NCI-H446 treated with DMSO at 0.1 percent for 48 hours (cell line): ENCODE results near the gene GPX2.

Experiments used
- DNase-seq: peaks from one replicate; lab custom pipeline; 2025; lab: John Stamatoyannopoulos, UW

Gene GPX2

DNA sequence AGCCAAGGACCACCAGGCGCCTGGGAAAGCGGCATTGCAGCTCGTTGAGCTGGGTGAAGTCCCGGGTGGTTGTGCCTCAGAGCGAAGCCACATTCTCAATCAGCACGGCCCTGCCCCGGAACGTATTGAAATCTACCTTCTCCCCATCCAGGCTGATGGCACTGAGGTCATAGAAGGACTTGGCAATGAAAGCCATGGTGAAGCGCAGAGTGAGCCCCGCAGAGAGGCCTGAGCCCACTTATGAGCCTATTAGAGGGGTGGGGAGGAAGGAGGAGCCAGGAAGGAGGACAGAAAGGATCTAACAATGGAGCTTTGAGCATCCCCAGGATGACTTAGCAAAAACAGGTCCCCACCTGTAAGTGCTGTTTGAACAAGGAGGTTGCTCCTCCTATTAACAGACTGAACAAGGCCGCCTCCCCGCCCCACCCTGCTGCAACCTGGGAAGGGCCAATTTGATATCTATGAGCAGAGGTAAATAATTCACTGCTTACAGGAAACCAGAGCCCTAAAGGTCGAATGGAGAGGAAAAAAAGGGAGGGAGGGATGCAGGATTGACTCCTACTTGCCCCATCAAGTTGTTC lies at the start of gene GPX2:
GPX2 (minus strand) TSS at position 215 of the 581 bp plus-strand sequence; CDS start at position 196, 19 bp downstream.
- no peak for DNase-seq

DNA sequence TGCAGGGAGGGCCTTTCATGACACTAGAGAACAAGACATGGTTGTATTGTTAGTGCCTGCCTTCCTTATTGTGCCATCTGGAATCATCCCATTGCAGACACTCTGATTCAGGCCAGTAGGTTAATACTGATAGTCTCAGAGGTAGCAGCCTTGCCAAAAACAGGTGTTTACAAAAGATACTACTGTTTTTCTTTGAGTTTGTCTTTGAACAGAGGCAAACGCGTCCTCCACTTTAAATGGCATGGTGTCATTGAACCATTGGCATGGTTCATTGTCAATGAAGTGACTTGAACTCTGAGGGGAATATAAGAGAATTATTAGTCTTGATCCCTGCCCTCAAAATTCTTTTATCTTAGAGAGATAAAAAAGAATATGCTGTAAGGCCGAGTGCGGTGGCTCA lies 48.4 kb upstream of the GPX2 start:
- no peak for DNase-seq

DNA sequence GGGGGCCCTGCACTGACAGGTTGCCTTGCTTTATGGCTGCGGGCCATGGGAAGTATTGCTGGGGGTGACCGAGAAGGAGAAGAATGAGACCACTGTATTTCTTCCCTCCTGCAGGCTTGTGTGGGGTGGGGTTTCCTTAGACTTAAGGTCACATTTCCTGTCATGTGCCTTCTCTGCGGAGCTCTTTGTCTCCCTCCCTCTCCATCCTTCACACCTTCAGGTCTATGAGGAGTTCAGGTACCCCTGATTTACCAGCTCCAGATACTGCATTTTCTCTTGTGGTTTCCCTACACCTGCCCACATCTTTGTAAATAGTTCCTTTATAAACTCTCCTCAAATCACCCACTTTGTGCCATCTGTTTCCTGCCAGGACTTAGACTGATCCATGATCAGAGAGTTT lies 47.8 kb upstream of the GPX2 start:
- no peak for DNase-seq

DNA sequence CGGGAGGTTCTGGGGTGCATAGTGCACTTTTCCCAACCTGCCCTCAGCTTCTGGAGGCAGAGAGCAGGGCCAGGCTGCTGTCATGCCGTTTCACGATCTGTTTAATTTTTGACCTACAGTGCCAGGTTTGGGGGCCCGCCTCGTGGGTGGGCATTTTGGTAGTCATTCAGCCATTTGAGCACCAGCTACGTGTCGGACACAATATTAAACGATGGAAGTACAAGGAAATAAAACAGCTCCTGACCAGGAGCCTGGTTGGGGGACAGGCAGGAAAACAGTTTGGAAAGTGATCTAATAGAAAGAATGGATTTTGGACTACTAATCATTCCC lies 44.9 kb upstream of the GPX2 start:
- DNase-seq: no peak

DNA sequence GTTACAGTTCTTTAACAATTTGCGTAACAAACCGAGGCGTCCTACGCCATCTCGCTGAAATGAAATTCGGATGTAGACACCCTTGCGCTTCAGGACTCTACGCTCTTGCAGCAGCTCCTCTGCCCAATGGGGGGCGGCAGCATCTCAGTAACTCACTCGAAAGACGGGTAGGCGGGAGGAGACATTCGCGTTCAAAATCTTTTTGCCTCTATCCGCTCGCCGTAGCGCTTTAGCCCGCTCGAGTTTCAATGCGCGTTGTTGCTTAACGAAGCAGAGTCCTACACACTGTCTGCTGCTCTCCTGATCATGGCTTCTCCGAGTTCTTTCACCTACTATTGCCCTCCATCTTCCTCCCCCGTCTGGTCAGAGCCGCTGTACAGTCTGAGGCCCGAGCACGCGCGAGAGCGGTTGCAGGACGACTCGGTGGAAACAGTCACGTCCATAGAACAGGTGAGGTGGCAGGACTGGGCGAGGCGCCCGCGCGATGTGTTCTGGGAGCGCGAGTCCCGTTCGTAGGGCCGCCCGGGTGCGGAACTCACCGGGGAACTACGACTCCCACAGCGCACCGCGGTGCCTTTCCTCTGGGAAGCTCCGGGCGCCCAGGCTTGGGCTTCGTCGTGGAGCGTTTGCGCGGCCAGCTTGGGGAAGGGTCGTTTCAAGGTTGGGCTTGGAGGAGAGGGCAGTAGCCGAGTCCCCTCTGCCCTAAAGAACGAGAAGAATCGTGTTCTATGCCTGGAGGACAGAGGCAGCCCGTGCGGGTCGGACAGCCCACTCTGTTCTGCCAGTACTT lies 44.3 kb upstream of the GPX2 start, which contains the start of gene FNTB:
FNTB (plus strand) TSS at position 248 of the 790 bp plus-strand sequence; CDS start at position 307, 59 bp downstream.
- DNase-seq: peak; percentile 96

DNA sequence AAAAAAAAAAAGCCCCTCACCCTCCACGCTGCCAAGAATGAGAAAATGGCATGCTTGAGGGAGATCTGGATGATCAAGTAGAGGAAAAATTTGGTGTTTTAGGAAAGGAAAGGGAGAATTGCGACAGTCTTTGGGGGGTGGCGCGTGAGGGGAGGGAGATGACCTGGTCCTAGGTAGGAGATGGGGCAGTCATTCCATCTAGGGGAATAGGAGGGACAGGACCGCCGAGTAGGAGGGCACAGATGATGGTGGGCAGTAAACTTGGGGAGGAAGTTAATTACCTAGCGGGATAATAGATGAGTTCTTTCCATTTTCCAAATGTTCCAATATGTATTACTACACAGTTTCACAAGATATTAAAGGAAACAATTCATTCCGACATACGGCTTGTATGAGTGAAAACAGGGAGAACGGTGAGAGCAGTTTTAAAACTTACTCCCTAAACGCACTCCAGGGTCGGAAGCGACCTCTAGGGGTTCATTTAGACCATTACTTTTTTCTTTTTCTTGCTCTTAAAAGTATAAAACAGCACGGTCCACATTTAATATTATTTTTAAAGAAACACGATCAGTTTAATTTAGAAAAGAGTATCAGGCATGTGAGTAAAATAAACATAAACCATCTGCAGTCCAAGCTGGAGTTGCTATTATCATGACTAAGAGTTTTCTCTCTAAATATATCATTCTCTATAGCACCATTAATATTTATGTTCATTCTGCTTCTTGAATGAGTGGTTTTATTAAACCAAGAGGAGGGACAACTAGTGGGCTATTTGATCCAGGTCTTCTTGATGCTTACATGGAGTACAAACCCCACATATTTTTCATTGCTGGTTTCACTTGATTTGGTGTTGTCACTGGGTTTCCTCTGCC lies 41.1 kb upstream of the GPX2 start:
- DNase-seq: peak; percentile 15

DNA sequence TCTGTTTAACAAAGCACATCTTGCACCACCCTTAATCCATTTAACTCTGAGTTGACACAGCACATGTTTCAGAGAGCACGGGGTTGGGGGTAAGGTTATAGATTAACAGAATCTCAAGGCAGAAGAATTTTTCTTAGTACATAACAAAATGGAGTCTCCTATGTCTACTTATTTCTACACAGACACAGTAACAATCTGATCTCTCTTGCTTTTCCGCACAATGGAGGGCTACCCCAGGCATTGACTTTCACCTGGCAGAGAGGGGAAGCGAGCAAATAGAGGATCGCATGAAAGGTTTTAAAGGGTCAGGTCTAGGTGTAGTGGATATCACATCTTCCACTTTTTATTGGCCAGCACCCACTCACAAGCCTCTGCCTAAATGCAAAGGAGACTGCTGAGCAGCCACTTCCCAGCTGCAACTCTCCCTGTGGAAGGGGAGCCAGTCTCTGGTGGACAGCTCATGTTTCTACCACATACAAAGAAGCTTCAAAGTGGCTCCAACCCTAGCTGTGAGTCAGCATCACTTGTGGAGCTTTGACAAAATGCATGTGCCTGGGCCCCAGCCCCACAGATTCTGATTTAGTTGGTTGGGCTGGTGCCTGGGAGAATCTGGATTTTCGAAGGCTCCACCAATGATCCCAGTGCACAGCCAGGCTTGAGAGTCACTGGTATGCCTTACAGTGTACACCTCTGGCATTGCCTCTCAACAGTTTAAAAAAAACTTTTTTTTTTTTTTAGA lies 37.0 kb upstream of the GPX2 start:
- no peak for DNase-seq

DNA sequence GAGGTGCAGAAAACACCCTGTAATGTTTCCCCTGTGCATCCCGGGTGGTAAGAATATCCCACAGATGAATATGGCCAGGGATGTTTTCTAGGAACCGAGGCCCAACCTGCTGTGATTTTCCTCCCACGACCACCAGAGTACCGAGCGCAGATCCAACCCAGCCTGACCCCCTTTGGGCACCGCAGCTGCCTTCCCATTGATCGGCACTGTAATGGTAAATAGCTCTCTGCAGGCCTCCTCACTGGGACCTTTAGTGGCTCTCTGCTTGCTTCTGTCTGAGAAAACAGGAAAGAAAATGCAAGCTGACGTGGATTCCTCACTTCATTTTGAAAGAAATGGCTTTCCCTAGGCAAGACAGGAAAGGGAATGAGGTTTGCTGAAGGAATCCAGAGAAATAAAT lies 32.0 kb upstream of the GPX2 start:
- DNase-seq: no peak

DNA sequence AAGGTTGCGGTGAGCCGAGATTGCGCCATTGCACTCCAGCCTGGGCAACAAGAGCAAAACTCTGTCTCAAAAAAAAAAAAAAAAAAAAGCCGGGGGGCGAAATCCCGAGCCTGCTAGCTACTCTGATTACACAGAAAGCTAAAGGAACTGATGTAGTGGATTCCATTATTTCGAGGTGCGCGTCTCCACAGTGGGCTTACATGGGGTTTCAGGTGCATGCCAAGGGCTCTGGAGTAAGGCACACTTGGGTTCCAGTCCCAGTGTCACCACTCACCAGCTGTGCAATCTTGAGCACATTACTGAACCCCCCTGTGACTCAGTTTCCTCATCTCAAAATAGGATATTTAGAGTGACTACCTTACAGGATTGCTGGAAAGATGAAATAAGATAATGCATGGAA lies 31.3 kb upstream of the GPX2 start:
- no peak for DNase-seq

DNA sequence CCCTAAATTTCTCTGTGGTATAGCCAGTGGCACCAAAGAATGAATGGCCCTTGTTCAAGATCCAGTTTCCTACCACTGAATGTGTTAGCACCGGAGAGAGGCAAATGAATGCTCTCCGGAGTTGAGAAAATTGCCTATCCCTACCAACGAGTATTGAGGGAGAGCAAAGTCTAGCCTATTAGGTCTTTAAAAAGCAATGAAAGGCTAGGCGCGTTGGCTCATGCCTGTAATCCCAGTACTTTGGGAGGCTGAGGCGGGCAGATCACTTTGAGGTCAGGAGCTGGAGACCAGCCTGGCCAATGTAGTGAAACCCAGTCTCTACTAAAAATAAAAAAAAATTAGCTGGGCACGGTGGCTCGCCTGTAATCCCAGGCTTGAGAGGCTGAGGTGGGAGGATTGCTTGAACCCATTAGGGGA lies 30.5 kb upstream of the GPX2 start:
- DNase-seq: no peak

DNA sequence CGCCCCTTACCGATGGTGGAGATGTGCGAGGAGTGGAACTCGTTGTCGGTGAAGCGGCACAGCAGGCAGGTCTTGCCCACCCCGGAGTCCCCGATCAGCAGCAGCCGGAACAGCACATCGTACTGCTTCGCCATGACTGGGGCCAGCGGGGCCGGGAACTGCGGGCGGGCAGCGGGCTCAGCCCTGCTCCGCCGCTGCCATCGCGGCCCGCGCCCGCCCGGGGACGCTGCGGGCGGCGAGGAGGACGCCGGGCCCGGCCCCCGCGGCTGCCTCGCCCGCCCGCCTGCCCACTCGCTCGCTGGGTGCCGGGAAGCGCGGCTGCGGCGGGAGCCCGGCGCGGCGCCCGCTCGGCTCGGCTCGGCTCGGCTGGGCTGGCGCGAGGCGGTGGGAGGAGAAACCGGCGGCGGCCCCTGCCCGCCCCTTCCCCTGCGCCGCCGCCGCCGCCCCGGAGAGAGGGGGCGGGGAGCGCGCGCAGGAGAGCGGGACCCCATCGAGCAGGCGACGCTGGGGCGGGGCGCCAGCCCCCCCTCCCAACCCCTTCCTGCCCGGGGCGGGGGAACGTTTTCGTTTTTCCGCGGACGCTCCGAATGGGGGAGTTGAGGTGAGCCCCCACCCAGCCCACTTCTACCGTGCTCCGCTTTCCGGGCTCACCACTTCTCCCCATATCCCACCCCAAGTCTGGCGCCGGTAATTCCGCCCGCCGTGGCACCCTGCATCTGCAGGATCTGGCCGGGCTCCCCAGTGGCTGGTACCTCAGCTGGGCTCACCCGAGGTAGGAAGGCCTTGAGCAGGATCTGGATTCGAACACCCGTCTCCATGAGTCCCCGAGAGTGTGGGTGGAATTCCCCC lies 29.6 kb upstream of the GPX2 start, which contains the start of gene RAB15:
RAB15 (minus strand) TSS at position 394 of the 849 bp plus-strand sequence; CDS start at position 134, 260 bp downstream.
- DNase-seq: no peak

DNA sequence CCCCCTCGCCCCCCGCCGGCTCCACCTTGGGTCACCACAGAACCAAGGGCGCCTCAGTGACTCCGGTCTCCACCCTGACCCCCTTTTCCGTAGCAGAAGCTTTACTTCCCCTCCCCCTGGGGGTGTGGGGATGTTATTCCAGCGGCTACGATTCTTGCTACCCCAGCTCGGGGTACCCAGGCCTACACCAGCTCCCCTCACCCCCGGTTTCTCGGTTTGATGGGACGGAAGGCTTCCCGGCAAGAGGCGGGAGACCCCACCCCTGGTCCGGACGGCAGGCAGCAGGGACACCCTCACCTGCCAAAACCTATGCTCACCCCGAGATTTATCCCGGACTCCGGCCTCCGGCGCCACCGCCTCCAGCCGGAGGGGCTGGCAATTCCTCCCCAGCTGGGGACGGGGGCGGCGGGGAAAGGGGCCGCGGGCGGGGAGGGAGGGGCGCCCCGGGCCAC lies 29.0 kb upstream of the GPX2 start:
- no peak for DNase-seq

DNA sequence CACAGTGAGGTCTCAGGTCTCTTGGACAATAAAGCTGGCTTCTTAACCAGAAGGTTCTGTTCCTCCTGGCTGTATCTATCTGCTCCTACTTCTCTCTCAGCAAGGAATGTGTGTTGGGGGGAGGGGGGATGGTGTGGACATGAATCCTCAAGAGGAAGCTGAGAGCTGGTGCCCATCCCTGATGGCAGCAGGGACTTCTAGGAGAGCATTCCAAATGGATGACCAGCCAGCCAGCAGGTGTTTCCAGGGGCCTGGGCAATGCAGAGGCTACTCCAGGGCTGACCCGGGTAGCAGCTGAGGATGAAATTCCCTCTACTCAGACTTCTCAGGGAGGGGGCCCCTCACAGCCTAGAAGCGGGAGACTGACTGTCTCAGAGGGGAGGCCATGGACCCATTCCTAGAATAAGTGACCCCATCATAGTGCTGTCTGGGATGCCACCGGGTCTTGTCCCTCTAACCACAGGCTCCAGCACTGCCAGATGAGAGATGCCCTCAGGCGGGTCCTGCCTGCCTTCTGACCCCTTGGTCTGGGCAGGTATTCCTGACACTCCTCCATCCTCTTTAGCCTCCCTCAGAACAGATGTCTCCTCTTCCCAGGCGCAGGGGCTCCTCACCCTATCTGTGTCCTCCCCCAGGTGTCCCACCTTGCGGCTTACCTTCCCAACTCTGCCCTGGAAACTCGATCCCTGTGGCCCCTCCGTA lies 28.4 kb upstream of the GPX2 start:
- no peak for DNase-seq

DNA sequence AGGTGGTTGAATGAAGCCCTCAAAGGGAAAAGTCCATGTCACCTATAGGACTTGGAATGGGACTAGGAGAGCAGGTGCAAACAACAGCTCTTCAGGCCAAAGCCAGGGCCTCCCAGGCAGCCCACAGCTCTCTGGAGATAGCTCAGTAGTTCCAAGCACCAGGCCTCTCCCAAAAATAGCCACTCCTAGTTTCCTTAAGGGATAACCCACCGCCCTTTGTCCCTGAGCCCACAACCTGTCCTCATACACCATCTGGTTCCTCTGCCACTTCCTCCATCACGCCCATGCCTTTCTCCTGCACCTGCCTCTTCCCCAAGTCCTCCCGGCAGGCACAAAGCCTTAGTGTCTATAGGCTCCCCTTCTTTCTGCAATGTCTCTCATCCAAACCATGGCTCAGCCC lies 27.5 kb upstream of the GPX2 start:
- no peak for DNase-seq

DNA sequence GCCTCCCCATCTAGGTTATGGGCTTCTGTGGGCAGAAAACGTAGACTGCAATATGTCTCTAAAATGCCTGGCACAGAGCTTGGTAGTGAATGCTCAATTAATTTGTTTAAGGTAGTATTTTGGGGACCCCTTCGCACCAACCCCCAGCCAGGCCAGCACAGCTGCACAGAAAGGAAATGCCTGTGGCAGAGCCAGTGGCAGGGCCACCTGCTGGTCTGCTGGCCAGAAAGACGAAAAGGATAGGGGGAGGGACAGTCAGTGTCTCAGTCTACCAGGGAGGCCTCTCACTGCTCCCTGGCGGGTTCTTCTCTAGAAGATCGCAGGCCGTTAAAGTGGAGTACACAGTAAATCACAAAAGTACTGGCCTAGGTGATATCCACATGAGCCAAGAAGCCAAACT lies 26.1 kb upstream of the GPX2 start:
- no peak for DNase-seq

DNA sequence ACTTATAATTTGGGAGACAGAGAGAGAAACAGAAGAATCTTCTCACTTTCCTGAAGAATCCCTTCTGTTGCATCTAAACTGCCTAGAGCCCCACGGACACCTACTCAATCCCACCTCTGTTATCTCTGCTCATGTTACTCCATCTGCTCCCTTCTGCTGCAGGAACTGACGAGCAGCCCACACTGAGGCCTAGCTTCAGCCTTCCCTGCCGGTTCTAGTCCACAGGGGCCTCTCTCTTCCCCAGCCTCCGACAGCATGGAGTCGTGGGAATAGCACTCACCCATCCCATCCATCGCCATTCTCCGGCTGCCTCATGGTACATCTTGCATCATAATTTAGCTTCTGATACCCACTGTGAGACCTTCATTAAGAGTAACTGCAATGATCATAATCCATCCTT lies 25.6 kb upstream of the GPX2 start:
- no peak for DNase-seq

DNA sequence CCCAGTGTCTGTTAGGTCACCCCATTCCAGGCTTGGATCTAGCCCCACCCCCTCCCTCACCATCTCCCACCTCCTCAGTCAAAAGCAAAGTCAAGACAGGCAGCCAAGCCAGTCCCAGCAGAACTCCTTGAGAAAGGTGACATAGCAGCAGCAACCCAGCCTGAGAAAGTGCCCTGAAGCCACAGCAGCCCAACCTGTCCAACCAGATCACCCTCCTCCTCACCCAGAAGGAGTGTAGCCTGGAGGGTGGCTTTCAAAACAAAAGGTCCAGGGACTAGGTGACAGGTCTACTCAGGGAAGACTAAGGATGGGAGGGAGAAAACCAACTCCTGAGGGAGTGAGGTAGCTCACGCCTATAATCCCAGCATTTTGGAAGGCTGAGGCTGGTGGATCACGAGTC lies 24.4 kb upstream of the GPX2 start:
- DNase-seq: no peak

DNA sequence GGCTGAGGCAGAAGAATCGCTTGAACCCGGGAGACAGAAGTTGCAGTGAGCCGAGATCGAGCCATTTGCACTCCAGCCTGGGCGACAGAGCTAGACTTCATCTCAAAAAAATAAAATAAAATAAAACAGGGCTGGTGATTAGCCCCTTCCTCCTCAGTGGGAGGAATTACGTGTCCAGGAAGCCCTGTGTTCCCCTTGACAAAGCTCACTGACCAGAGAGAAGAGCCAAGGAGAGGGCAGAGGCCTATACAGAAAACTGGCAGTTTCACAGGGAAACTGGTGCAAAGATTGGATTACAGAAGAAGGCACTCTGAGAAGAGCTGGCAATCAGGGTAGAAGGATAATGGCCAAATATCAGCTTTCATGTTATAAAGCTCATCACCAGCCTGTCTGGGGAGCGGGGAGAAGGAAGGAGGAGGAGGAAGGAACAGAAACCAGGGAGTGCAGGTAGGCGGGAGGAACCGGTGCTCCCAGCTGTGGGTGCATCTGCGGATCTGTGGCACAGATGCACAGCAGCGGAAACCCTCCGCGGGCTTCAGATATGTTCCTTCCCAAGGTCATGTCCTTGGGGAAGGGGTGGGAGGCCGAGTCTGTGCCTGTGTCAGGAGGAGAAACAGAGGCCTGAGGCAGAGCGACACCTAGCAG lies 22.9 kb upstream of the GPX2 start:
- no peak for DNase-seq

DNA sequence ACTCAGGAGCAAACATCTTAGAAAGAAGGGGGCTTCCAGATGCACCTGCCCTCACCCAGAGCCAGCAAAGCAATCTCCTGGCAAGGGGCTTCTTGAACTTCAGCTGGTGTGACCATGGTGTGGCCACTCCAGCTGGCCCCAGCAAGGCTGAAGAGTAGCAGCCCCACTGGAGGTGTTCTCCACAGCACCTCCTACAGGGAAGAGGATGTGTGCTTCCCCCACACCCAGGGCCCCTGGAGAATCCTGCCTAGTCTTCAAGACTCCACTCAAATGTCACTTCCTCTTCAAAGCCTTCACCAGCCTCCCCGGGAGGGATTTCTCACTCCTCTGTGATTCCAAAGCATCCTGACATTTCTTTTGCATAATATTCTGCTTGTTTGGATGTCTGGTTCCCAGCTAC lies 21.1 kb upstream of the GPX2 start:
- DNase-seq: no peak

DNA sequence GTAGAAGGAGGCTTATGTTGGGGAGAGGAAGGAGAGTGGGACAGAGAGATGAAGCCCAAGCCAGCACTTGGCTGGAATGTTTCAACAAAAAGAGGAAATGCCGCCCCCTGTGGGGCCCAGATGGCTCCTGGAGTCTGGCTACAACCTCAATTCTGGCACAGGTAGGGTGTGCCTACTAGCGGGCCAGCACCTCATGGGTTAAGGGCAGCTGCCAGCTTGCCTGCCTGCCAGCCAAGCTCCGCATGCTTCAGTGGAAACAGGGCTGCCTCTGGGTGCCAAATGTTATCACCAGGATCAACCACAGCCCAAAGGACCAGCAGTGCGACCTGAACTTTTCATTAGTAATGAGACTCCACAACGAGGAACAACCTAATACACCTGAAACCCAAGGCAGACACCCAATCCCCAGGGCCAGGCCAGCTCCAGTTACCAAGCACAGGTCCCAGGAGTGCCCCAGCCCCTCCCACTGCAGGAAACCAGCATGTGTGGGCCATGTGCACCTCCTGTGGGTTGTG lies 18.3 kb upstream of the GPX2 start:
- DNase-seq: peak; percentile 80
